Activated CD8-positive, alpha-beta memory T cell treated with anti-CD3 and anti-CD28 coated beads for 4 hours (primary cell): ENCODE data around the gene TUSC1.
"Not testable (repeated sequence)": the region's sequence is repeated elsewhere in the genome, so short reads cannot be mapped to it uniquely, and the experiment has no call there.

Experiments used
- DNase-seq, 2 donors: peaks; one replicate each; pipeline ENCODE4 v3.0.0-alpha.2; 2020; ENCODE audit warnings: low read depth in 2 of 2

Gene TUSC1

DNA sequence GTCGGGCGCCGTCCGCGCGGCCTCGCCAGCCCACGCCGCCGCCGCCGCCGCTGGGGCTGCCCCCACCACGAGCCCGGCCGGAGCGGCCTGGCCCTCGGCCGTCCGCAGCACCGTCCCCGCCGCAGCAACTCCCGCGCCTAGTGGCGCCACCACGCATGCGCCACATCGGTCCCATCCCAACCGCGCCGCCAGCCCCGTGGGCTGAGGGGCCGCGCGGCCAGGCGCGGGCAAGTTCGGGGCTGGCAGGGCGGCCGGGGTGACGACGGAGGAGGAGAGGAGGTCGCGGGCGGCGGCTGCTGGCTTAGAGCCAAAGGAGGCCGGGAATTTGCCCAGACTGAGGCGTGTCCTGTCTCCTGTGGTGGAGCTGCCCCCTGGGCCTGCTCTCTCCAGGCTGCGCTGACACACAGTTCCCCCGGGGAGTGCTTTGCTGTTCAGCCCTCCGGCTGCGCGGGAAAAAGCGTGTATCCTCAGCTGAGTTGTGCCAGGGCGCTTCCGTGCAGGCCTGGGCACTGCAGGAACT, at the start of gene TUSC1:
TUSC1 (minus strand) TSS at position 298 of the 520 bp plus-strand sequence; CDS start at position 166, 132 bp downstream.
- no peak for DNase-seq

DNA sequence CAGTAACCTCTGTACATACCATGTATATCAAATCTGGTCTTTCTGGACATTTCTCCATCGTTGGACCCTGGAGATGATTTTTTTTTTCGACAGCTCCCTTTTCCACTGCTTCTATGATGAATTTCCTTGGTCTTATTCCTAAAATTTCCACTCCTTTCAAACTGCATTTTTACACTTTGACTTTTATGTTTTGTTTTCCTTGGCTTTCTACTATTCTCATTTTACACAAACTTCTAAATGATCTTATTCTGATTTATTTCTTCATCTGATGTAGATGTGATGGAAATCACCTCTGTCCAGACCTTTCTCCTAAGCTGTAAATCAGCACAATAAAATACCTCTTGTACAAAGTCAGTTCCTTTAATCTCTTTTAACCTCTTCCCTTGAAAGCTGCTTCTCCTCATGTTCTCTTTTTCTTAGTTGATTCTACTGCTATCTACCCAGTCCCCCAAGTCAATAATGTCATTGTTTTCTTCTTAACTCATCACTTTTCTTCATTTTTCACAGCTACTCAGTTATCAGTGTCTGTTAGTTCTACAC, 48.7 kb upstream of the TUSC1 start:
- DNase-seq: no peak

DNA sequence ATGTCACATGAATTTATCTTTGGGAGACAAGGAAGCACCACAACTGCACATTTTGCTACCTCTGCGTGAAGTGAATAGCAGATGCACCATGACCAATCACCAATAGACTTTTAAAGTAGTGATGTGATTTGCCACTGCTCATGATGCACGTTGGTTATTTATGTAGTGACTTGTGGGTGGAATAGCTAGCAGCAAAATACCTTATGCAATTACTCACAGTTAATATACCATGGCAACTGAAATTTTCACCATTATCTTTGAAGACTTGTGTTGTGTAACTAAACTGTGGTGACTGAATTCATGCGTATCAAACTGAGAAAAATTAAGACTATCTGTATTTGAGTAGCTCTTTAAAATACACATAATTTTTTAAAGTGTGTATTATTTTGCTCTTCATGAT, 46.2 kb upstream of the TUSC1 start:
- no peak for DNase-seq

DNA sequence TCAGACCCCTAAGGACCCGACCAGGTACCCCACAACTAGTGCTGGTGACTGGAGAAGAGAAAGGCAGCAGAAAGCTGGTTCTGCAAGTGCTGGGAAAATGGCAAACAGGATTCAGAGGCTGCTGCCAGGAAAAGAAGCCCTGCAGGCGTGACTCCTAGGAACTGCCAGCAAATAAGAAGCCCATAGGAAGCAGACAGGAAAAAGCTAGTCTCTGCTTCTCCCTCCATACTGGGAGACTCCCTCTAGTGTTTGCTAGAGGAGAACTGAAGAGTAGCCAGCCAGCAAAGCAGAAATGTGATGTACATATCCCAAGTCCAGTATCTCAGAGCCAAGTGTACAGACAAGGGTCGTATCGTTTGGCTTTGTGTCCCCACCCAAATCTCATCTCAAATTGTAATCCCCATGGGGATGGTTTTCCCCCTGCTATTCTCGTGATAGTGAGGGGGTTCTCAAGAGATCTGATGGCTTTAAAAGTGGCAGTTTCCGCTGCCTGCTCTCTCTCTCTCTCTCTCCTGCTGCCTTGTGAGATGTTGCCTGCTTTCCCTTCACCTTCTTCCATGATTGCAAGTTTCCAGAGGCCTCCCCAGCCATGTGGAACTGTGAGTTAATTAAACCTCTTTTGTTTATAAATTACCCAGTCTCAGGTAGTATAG, 38.1 kb upstream of the TUSC1 start:
- DNase-seq: no peak

DNA sequence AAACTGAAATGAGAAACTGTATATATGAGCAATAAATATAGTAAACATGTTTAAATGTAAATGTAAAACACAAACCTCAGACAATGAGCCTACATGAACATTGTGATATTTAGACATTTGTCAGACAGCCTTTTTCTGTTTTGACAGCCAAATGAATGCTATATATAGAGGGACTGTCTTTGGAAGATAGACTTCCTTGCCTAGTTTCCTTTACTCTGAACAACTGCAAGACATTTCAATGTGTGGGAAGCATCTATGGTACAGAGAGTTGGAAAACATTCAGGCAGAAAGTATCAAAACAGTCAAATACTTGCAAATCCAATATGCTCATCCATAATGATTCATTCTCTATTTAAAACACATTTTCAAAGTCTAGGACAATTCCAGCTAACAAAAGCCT, 31.7 kb upstream of the TUSC1 start:
- DNase-seq: no peak

DNA sequence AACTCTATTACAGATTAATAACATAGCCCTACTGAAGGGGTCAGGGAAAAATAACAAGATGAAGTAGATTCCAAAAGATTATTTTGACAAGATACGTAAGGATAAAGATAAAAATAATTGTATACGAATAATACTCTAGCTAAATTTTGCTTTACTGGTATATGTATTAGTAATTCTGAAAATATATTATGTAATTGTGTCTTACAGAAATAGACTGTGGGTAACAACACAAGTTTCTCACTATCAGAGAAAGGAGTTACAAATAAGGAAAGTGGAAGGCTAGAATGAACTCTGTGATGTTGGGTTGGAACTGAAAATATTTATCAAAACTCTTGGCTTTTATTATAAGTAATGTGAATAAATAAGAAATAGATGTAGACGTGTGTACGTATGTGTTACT, 26.6 kb upstream of the TUSC1 start:
- no peak for DNase-seq

DNA sequence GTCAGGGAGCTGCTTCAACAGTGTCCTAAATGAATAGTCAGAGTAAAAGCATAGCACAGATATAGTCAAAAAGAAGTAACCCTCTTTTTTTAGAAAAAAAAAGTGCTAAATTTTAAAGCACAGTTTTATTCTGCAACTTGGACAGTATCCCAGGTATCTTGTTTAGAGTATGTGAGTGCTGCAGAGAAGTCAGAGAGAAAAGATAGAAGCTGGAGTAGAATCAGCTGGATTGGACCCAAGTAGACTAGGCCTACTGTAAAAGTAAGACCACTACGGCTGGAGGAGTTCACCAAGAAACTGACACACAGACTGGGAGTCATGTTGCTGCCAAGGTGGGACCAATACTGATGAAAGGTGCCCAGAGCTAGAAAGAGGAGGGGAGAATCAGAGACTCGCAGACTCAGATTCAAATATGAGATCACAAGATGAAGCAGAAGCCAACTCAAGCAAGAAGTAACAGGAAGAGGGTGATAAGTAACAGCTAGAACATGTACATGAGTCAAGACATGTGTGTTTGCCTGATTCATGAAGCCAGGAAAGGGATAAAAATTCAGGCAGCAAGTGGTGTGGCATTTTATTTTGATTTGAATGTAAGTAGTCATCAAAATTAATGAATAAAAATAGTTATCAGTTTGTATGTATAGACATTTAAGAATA, 25.6 kb upstream of the TUSC1 start:
- no peak for DNase-seq

DNA sequence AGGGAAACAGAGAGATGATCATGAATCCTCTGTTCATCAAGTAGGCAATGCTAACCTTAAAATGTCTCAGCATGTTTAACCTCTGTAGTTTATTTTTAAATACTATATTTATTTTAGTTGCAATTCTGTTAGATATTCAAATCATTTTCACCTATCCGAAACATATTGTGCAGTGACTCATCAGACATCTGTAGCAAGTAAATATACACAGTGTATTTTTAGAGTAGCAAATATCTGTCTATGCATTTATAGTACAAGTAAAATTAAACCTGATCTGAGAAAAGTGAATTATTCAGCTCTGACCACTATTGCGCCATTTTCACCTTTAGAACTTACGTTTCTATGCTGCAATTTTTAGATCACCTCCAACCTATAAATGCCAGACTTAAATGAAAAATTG, 24.3 kb upstream of the TUSC1 start:
- DNase-seq: no peak

DNA sequence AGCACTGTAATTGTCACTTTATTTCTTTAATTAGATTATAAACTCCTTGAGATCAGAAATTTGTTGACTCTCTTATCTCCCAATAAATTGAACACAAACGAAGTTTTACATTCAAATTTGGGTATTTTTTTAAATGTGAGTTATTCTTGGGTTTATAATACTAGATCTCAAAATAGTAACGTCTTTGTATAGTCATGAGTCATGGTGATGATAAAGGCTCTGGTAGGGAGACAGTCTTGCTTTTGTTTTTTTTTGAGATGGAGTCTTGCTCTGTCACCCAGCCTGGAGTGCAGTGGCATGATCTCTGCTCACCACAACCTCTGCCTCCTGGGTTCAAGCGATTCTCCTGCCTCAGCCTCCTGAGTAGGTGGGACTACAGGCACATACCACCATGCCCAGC, 22.7 kb upstream of the TUSC1 start:
- DNase-seq: not testable (repeated sequence)

DNA sequence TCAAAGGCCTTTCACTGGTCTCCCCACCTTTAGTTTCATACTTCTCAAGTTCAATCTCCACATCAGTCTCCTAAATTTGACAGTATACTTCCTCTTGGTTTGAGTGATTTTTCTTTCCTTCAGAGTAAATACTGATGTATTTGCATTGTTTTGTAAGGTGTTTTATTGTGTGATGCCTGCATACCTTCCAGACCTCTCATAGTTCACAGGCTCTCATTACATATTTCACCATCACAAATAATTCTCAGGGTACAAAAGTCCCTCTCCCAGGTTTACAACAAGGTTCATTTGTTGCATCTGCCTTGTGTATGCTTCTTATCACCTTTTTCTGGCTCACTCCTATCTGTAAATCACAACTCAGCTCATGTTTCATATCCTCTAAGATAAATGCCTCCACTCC, 22.2 kb upstream of the TUSC1 start:
- no peak for DNase-seq

DNA sequence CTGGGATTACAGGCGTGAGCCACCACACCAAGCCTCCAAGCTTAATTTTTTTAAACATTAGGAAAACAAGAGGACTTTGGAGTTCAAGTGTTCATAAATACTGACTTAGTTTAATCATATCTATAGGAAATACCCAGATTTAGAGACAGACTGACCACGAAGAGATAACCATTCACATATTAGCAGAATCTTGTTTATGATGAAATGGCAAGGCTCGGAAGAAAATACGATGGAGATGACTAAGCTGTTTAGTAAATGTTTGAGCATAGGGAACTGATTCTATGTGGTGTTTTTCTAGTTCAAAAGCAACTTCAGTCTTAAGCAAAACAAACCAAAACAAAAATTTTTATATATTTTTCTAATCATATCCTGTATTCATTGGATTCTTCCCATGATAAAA, 13.5 kb upstream of the TUSC1 start:
- DNase-seq: no peak

DNA sequence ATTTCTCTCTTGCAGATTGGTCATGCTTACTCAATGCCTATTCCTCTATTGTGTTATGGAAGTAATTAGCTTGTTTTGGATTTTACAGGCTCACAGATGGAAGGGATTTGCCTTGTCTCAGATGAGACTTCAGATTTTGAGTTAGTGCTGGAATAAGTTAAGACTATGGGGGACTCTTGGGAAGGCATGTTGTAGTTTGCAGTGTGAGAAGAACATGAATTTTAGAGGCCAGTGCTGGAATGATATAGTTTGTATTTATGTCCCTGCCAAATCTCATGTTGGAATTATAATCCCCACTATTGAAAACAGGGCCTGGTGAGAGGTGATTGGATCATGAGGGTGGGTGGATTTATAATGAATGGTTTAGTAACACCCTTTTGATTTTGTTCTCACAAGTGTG, 6.1 kb upstream of the TUSC1 start:
- no peak for DNase-seq

DNA sequence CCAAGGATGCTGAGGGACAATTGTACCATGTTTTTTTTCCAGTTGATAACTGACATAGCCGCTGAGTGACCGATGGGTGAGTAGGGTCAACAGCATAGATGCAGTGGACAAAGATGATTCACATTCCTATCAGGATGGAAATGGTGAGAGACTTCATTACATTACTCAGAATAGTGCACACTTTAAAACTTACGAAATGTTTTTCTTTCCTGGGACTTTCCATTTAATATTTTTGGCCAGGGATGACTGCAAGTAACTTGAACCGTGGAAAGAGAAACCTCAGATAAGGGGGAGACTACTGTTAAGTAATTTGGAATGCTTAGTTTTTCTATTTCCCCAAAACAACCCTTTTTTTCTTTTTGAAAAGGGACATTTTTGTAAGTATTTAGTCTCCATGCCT, 3.0 kb upstream of the TUSC1 start:
- DNase-seq: no peak

DNA sequence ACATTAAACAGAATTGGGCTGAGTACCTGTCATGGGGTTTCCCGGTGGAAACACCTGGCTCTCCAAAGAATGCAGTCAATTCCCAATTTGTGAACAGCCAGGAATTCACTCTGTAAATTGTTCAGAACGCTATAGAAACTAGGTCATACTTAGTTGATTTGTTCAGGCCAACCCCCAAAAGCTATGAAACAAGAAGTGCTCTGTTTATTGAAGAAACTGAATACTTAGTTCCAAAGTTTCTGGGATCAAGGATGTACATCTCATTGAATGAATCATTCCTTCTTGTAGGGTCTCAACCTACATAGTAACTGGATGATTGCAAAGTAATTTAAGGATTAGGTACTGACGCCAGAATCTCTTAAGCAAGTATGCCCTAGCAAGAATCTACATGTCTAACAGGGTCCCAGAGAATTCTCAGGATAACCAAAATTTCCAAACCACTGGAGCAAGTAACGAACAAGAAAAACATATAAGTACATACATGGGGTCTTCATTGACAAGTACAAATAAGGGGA, 659 bp upstream of the TUSC1 start:
- no peak for DNase-seq

DNA sequence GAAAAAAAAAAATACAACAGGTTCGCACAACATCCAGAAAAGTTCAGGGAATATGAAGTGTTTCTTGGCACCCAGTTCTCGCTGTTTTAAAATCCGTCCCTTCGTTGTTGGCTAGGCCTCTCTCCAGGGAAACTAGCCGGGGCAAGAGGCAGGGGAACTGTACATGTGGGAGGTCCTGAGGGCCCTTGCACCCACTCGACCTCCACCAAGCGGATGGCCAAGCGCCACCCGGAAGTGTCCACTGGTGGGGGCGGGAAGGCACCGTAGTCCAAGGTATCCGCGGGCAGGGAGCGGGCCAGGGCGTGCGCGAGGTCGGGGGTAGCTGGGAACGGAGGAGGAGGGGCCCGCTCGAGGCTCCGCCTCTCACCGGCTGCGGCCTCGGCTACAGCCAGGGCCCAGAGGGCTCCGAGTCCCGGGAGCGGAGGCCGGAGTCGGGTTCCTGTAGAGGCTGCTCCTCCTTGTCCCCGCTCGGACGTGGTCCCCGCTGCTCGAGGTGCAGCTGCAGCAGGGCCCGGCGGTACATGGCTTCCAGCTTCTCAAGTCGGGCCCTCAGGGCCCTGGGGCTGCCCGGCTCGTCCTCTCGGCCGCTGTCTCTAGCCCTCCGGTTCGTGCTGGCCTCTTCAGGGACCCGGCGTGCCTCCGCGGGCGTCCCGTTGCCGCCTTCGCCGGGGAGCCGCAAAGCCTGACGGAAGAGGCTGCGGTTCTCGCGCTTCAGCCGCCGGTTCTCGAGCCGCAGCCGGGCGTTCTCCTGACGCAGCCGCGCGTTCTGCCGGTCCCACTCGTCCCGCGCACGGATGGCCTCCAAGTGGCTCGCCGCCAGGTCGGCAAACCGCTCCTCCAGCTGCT, 720 bp downstream of the TUSC1 start:
- no peak for DNase-seq

DNA sequence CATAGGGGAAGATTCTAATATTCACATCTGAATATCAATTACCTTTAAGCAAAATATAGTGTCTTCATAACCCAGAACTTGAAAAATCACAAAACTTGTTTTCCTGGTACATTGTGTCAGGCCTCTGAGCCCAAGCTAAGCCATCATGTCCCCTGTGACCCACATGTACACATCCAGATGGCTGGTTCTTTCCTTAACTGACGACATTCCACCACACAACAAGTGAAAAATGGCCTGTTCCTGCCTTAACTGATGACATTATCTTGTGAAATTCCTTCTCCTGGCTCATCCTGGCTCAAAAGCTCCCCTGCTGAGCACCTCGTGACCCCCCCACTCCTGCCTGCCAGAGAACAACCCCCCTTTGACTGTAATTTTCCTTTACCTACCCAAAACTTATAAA, 2.4 kb downstream of the TUSC1 start:
- not testable (repeated sequence) for DNase-seq

DNA sequence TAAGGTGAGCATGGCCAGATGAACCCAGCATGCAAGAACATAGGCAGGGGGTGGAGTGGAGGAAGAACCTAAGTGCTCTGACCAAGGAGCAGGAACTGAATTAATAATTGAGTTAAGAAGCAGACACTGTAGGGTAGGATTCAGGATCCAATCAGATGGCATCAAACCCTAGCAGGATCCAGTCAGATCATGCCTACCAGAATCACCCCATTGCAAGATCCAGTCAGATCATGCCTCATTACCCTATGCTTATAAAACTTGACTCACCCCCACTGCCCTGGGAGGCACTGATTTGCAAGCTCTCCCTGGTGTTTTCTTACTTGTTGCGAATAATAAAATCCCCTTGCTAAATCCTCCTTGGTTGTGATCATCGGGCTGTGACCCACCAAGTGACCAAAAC, 19.7 kb downstream of the TUSC1 start:
- DNase-seq: no peak

DNA sequence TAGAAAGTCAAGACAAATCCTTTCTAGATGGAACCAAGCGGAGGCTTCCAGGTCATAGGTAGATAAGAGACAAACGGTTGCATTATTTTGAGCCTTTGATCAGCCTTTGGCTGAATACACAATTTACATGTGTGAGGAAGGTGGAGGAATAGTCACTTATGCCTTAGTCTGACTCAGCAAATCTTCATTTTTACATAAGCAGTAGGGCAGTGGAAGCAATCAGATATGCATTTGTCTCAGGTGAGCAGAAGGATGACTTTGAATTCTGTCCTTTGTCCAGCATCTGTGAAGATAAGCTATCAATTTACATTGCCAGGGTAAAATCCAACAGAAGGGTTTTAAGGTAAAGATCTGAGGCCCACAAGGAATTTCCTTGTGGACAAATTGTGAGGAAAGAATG, 23.8 kb downstream of the TUSC1 start:
- no peak for DNase-seq

DNA sequence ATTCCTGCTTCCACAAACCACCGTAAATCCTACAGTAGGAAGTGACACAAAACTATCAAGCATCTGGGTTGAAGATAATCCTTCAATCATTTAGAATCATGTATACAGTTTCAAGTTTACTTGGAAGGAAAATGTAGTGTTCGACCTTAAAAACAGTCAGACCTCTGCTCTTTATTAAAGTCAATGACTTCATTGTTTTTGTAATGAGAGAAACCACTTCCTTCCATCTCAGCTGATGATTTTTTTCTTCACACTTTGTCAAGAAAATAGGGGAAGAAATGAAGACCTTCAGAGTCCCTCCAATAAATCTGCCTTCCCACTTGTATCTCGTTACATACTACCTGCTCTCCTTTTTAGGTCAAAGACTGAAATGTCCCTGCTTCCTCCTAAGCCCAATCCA, 30.1 kb downstream of the TUSC1 start:
- DNase-seq: no peak

DNA sequence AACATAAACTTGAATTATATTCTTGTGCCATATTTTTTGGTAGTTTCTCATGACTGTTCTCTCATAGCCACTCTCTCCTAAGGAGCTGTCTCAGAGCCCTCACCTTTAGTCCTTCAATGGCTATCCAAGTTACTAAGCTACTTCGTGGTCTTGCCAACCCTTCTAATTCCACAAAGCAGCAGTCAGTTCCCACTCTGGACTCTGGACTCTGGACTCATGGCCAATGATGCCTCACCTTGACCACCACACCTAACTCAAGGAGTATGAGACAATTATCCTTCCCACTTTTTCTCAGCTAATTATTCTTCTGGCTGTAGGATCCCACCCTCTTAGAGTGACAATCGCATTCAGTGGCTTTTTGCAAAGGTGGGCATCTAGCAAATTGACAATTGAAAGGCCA, 42.2 kb downstream of the TUSC1 start:
- DNase-seq: no peak

DNA sequence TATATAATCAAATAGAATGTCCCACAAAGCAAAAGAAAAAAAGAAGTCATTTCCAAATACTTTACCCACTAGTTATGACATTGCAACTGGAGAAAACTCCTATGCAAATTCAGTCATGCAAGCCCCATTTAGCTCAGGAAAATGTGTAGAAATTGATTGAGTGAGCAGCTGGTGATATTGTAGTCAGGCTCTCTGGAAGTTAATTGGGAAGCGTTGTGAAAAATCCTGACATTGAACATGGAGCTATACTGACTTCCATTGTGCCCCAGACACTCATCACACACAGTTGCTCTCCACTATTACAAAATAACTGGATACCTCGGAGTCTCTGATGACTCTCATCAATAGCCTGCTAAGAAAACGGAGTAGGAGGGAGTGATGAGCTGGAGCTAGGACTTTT, 49.0 kb downstream of the TUSC1 start:
- no peak for DNase-seq
